Neural cell (in vitro differentiated cells): ENCODE results near the gene OR4A5. TPM values are rescaled to one million over a fixed set of nuclear protein-coding genes. Genes with fewer than 3 reads are reported as not detected.
"Not testable (repeated sequence)": the region's sequence is repeated elsewhere in the genome, so short reads cannot be mapped to it uniquely, and the experiment has no call there.

Source experiments
- H2AFZ ChIP-seq: fragments of 200-600, 300-800 bp; sonication (generic), shearing (Covaris generic); 2 replicates; pipeline ENCODE4 v1.6.0; 2014; ENCODE audit warnings: low read depth, mild to moderate bottlenecking, antibody characterized with exemption, low read length, moderate library complexity
- H3F3A ChIP-seq: fragments of 200-600 bp; shearing (Covaris generic); 2 replicates; pipeline ENCODE4 v1.6.1; 2016; ENCODE audit warnings: mild to moderate bottlenecking, moderate library complexity, mixed read lengths, antibody characterized with exemption, low read length; ENCODE audit not compliant: insufficient read depth, poor library complexity, severe bottlenecking
- H3K27ac ChIP-seq: fragments of 200-600, 300-800 bp; sonication (generic), shearing (Covaris generic); 2 replicates; pipeline ENCODE4 v1.5.1; 2014; ENCODE audit warnings: mild to moderate bottlenecking, low read length, moderate library complexity
- H3K27me3 ChIP-seq: fragments of 300-800, 200-600 bp; sonication (generic), shearing (Covaris generic); 2 replicates; pipeline ENCODE4 v1.6.0; 2014; ENCODE audit warnings: mild to moderate bottlenecking, low read depth, low read length, moderate library complexity; ENCODE audit not compliant: insufficient read depth
- H3K36me3 ChIP-seq: fragments of 300-800, 200-600 bp; sonication (generic), shearing (Covaris generic); 2 replicates; pipeline ENCODE4 v1.5.1; 2014; ENCODE audit warnings: mild to moderate bottlenecking, antibody characterized with exemption, low read length, moderate library complexity; ENCODE audit not compliant: insufficient read depth
- H3K4me2 ChIP-seq: fragments of 300-800, 200-600 bp; sonication (generic), shearing (Covaris generic); 2 replicates; pipeline ENCODE4 v1.6.0; 2014; ENCODE audit warnings: mild to moderate bottlenecking, low read length
- H3K4me3 ChIP-seq: fragments of 300-800, 200-600 bp; sonication (generic), shearing (Covaris generic); 2 replicates; pipeline ENCODE4 v1.5.1; 2014; ENCODE audit warnings: mild to moderate bottlenecking, low read length, moderate library complexity
- H3K79me2 ChIP-seq: fragments of 200-600 bp; shearing (Covaris generic); replicated peaks from 2 replicates; pipeline ENCODE4 v1.6.0; 2014; ENCODE audit warnings: mild to moderate bottlenecking, low read length, moderate library complexity; ENCODE audit not compliant: insufficient read depth
- H3K9ac ChIP-seq: fragments of 300-800, 200-600 bp; sonication (generic), shearing (Covaris generic); 2 replicates; pipeline ENCODE4 v1.6.1; 2016; ENCODE audit warnings: mild to moderate bottlenecking, low read length, mixed read lengths
- H3K9me2 ChIP-seq: fragments of 200-600 bp; shearing (Covaris generic); 2 replicates; pipeline ENCODE4 v1.6.1; 2016; ENCODE audit warnings: mild to moderate bottlenecking, low read length, mixed read lengths; ENCODE audit not compliant: insufficient read depth
- H3K9me3 ChIP-seq: fragments of 200-600, 300-800 bp; sonication (generic), shearing (Covaris generic); 2 replicates; pipeline ENCODE4 v1.6.1; 2016; ENCODE audit warnings: mild to moderate bottlenecking, mixed run types, low read length, moderate library complexity, mixed read lengths
- H4K20me1 ChIP-seq: fragments of 200-600 bp; shearing (Covaris generic); 2 replicates; pipeline ENCODE4 v1.6.1; 2016; ENCODE audit warnings: mild to moderate bottlenecking, mixed run types; ENCODE audit not compliant: insufficient read depth
- polyA minus RNA-seq: library from RNA; depleted of rRNA, polyadenylated mRNA; stranded (reverse); fragments of >200 nt; gene quantifications from 2 replicates; pipeline ENCODE4 v1.2.3, GENCODE V29; 2014
- polyA plus RNA-seq: library from polyadenylated mRNA; depleted of rRNA; stranded (reverse); fragments of >200 nt; gene quantifications from 2 replicates; pipeline ENCODE4 v1.2.3, GENCODE V29; 2014

Gene OR4A5, protein sequence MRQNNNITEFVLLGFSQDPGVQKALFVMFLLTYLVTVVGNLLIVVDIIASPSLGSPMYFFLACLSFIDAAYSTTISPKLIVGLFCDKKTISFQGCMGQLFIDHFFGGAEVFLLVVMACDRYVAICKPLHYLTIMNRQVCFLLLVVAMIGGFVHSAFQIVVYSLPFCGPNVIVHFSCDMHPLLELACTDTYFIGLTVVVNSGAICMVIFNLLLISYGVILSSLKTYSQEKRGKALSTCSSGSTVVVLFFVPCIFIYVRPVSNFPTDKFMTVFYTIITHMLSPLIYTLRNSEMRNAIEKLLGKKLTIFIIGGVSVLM
- polyA plus RNA-seq (not detected in 2 replicates), polyA minus RNA-seq (not detected in 2 replicates)

- H3K9ac ChIP-seq, H3K27me3 ChIP-seq, H3K36me3 ChIP-seq, H3K4me3 ChIP-seq, H3F3A ChIP-seq, H4K20me1 ChIP-seq, H3K9me3 ChIP-seq, H2AFZ ChIP-seq, H3K4me2 ChIP-seq, H3K27ac ChIP-seq, H3K9me2 ChIP-seq, H3K79me2 ChIP-seq: not testable (repeated sequence)
These were observed at the start of gene OR4A5 for GRCh38 chr11:54706532-54706931. OR4A5 (plus strand) TSS chr11:54706832; CDS start chr11:54706885, 53 bp downstream.

- not testable (repeated sequence) for H3K4me2 ChIP-seq, H3K27ac ChIP-seq, H4K20me1 ChIP-seq, H3F3A ChIP-seq, H3K9me3 ChIP-seq, H3K36me3 ChIP-seq, H3K79me2 ChIP-seq, H2AFZ ChIP-seq, H3K4me3 ChIP-seq, H3K27me3 ChIP-seq, H3K9ac ChIP-seq, H3K9me2 ChIP-seq
These were observed 13.5 kb downstream of the OR4A5 start for GRCh38 chr11:54720094-54720493.

Other genes with a start within 250 kb of the OR4A5 start
- not detected in 2 replicates for gene OR4C46, start 102.8 kb upstream of the OR4A5 start, polyA plus RNA-seq